Renal cortical epithelial cell (primary cell): ENCODE measurements around the gene IFI16. TPM values are rescaled to one million over a fixed set of nuclear protein-coding genes. Genes with fewer than 3 reads are reported as not detected.
A peak's percentile ranks its signal among the peaks of the same experiment; 100 is the strongest.

ENCODE experiments used
- DNase-seq: peaks from one replicate; pipeline ENCODE4 v3.0.0-alpha.2; 2011; ENCODE audit warnings: low read depth
- total RNA-seq: library from RNA; depleted of rRNA; stranded (reverse); fragments of >200 nt; gene quantifications from 2 replicates; pipeline ENCODE4 v1.2.3, GENCODE V29; 2014

Gene IFI16
- total RNA-seq, 1 donor from 2014 or later = 25.6 TPM

GRCh38 chr1:159092036-159092760 lies 82.5 kb downstream of the IFI16 start:
- peak; percentile 71 for DNase-seq

- no peak for DNase-seq
These were observed 88.9 kb downstream of the IFI16 start for GRCh38 chr1:159098596-159098995.

DNA sequence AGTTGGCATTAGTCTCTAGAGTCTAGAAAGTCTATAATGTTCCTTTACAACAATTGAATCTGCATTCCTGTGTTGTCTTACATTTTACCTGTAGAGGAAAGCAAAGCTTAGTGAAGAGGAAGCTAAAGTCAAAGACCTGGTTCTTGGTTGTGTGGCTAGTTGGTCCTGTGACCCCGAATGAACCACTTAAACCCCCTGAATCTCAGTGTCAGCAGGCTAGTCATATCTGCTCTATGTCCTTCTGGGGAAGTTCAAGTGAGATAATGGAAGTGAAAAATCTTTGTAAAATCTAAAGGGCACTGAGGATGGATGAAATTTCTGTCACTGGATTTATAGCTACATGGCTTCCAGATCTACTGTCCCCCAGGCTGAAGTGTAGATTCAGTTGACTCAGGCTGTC lies 90.9 kb downstream of the IFI16 start:
- DNase-seq = no peak

- DNase-seq = peak; percentile 0
These were observed 93.3 kb downstream of the IFI16 start for GRCh38 chr1:159103021-159103420.

Other genes starting within 250 kb of the IFI16 start
- gene OR6N1, start 237.7 kb upstream of the IFI16 start, total RNA-seq = not detected in 2 replicates
- not detected in 2 replicates for gene OR6N2, start 228.7 kb upstream of the IFI16 start, total RNA-seq
- gene MNDA, start 178.6 kb upstream of the IFI16 start, total RNA-seq = not detected in 2 replicates
- not detected in 2 replicates for gene PYHIN1, start 78.4 kb upstream of the IFI16 start, total RNA-seq
- not detected in 2 replicates for gene AIM2, start 66.9 kb downstream of the IFI16 start, total RNA-seq
- under 0.01 and 0.85 TPM in 2 replicates for gene CADM3, start 161.7 kb downstream of the IFI16 start, total RNA-seq
- not detected in 2 replicates for gene ACKR1, start 195.0 kb downstream of the IFI16 start, total RNA-seq